Measurements from ENCODE around the gene GPN2.

GPN2 gene

GRCh38 chr1:26861889-26862378 is 28.1 kb downstream of the GPN2 start:
- DNase-seq (ENCODE audit: low read depth), result no peak

GRCh38 chr1:26861286-26861701 is 28.8 kb downstream of the GPN2 start:
- DNase-seq (ENCODE audit: low read depth), result peak; percentile 20
- TF ChIP-seq MAX (IDR thresholded peaks at IDR 0.05; ENCODE audit: low read depth, low read length) (no peak), CTCF (IDR thresholded peaks at IDR 0.05; ENCODE audit: low read depth, low read length) (no peak), MYC (IDR thresholded peaks at IDR 0.05; ENCODE audit: low read depth, low read length) (no peak)
- H3K4me3 ChIP-seq (ENCODE audit: low read depth, low read length), result no peak overlapping the region

More at GRCh38 chr1:26861889-26862378, 28.1 kb downstream of the GPN2 start:
- TF ChIP-seq MAX (IDR thresholded peaks at IDR 0.05; ENCODE audit: low read depth, low read length) (no peak), MYC (IDR thresholded peaks at IDR 0.05; ENCODE audit: low read depth, low read length) (no peak), CTCF (IDR thresholded peaks at IDR 0.05; ENCODE audit: low read depth, low read length) (no peak), POLR2A (IDR thresholded peaks at IDR 0.05; ENCODE audit: extremely low read depth, insufficient read length) (no peak)
- H3K4me3 ChIP-seq (ENCODE audit: low read depth, low read length), result no peak overlapping the region

DNA sequence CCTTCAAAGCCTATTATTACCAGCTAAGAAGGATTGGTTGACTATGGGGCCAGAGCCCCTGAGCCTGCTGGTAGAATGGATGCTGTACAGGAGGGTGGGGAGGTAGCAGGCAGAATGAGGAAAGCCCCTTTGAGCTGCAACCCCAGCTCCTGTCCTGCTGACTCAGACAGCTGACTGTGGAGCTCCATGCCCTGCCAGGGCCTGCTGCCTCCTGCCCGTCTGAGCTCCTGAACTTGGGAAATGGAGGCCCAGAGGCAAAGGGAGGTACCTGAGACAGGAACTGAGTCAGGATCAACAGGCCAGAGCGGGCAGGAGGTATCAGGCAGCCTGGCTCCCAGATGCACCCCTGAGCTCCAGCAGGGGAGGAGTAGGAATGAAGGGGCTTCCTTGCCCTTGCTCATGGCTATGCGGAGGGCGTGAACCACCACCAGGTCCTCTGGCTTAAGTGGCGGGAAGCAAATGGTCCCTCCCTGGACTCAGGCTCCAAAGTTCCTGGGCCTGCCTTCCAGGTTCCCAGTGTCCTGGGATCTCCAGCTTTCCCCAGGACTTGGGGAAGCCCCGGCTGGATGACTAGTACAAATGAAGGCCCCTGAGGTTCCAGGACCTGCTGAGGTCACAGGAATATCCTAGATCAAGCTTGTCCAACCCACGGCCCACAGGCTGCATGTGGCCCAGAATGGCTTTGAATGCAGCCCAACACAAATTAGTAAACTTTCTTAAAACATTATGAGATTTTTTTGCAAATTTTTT is 31.0 kb downstream of the GPN2 start:
- H3K4me3 ChIP-seq (ENCODE audit: low read depth, low read length), result no peak overlapping the region
- no peak for TF ChIP-seq MAX (IDR thresholded peaks at IDR 0.05; ENCODE audit: low read depth, low read length)
- TF ChIP-seq MYC (IDR thresholded peaks at IDR 0.05; ENCODE audit: low read depth, low read length), result no peak
- no peak for TF ChIP-seq CTCF (IDR thresholded peaks at IDR 0.05; ENCODE audit: low read depth, low read length)
- TF ChIP-seq POLR2A (IDR thresholded peaks at IDR 0.05; ENCODE audit: extremely low read depth, insufficient read length), result no peak
- no peak for DNase-seq (ENCODE audit: low read depth)

GRCh38 chr1:26858160-26858559 is 31.9 kb downstream of the GPN2 start:
- no peak for DNase-seq (ENCODE audit: low read depth)
- no peak for TF ChIP-seq POLR2A (IDR thresholded peaks at IDR 0.05; ENCODE audit: extremely low read depth, insufficient read length)
- H3K4me3 ChIP-seq (ENCODE audit: low read depth, low read length), result no peak overlapping the region

- no peak for TF ChIP-seq MAX (IDR thresholded peaks at IDR 0.05; ENCODE audit: low read depth, low read length)
- TF ChIP-seq MYC (IDR thresholded peaks at IDR 0.05; ENCODE audit: low read depth, low read length), result no peak
- TF ChIP-seq CTCF (IDR thresholded peaks at IDR 0.05; ENCODE audit: low read depth, low read length), result no peak
- no peak for TF ChIP-seq POLR2A (IDR thresholded peaks at IDR 0.05; ENCODE audit: extremely low read depth, insufficient read length)
- DNase-seq (ENCODE audit: low read depth), result no peak
Observed at GRCh38 chr1:26857473-26858060, 32.5 kb downstream of the GPN2 start.

DNA sequence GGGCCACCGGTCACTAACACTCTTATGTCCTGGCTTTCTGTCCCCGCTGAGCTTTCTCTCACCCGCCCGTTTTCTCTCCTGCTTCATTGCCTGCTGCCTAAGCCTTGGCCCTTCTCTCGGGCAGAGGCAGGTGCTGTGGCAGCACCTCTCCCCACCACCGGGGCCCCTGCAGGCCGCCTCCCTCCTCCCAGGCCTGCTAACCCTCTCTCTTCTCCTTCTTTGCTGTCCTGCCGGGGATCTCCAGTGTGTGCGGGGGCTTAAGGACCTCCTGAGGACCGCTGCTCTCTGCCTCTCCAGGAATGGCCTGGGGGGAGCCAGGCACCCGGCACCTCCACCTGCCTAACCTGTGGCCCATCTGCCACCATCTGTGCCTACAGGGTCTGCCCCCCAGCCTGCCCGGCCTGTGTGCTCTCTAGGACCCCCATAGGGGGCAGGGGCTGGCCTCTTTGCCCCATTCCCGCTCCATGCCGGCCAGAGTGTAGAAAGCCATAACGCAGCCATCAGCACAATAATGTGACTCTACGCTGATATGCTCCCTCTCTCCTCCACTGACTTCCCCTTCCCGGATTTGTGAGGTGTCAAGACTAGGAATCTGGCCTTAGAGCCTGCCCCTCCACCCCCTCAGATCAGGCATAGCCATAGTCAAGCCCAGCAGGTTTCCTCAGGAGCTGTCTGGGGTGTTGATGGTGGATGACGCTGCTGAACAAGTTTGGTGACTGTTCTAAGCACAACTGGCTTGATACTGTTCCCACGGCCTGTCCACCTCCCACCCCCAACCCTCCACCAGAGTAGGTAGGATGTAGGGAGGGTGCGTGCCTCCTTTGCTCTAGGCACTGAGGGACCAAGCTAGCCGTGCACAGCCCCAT is 33.2 kb downstream of the GPN2 start:
- no peak for DNase-seq (ENCODE audit: low read depth)
- TF ChIP-seq MYC (IDR thresholded peaks at IDR 0.05; ENCODE audit: low read depth, low read length) (no peak), MAX (IDR thresholded peaks at IDR 0.05; ENCODE audit: low read depth, low read length) (no peak)
- H3K4me3 ChIP-seq (ENCODE audit: low read depth, low read length), result no peak overlapping the region

More at GRCh38 chr1:26857473-26858060, 32.5 kb downstream of the GPN2 start:
- H3K4me3 ChIP-seq (ENCODE audit: low read depth, low read length), result no peak overlapping the region

Data from NB4 (cell line).